Large intestine (tissue), 12 donors: Measurements from ENCODE around the gene RNF214. TPM values are rescaled to one million over a fixed set of nuclear protein-coding genes. Genes with fewer than 3 reads are reported as not detected.
"Not testable (repeated sequence)": the region's sequence is repeated elsewhere in the genome, so short reads cannot be mapped to it uniquely, and the experiment has no call there.

Experiments
- DNase-seq, 2 donors: peaks; one replicate each; pipeline versions ENCODE4 v3.0.0 to v3.0.0-alpha.2; 2013
- H3K27ac ChIP-seq: one replicate; pipeline ENCODE4 v1.5.1; 2013; ENCODE audit warnings: low read length
- H3K27me3 ChIP-seq: 2 replicates; pipeline ENCODE4 v1.6.1; 2013; ENCODE audit warnings: low read length; ENCODE audit not compliant: control insufficient read depth, insufficient read depth
- H3K36me3 ChIP-seq: 2 replicates; pipeline ENCODE4 v1.6.1; 2013; ENCODE audit warnings: low read length; ENCODE audit not compliant: control insufficient read depth, insufficient read depth
- H3K4me1 ChIP-seq: one replicate; pipeline ENCODE4 v1.6.1; 2013; ENCODE audit warnings: low read length; ENCODE audit not compliant: control insufficient read depth, insufficient read depth
- H3K4me3 ChIP-seq: one replicate; pipeline ENCODE4 v1.5.1; 2013; ENCODE audit warnings: low read length
- H3K9me3 ChIP-seq: one replicate; pipeline ENCODE4 v1.6.1; 2013; ENCODE audit warnings: mild to moderate bottlenecking, low read depth, low read length, moderate library complexity; ENCODE audit not compliant: control insufficient read depth
- WGBS: methylation state at CpG from one replicate; pipeline ENCODE4 v1.1.5; 2013; ENCODE audit warnings: low lambda C conversion rate; ENCODE audit not compliant: insufficient coverage; 5-methylcytosine and 5-hydroxymethylcytosine counted together
- long read RNA-seq, 11 donors: transcript quantifications; one replicate each; lab custom pipeline, GENCODE V29; 2026
- polyA plus RNA-seq: library from polyadenylated mRNA; unstranded; fragments of 120-200 nt; gene quantifications from one replicate; pipeline ENCODE4 v1.2.1, GENCODE V29; 2013

The RNF214 gene
- 20.2 TPM for polyA plus RNA-seq
- long read RNA-seq, donor 1, partial matches to known transcripts, result 0 of 7 reads
- long read RNA-seq, donor 1, other reads (novel, unspliced or antisense), result 6 of 7 reads
- long read RNA-seq, donor 2, partial matches to known transcripts, result 0 of 2 reads
- long read RNA-seq, donor 2, other reads (novel, unspliced or antisense), result 0 of 2 reads
- long read RNA-seq, donor 3, result 0 reads
- long read RNA-seq, donor 4, partial matches to known transcripts, result 0 of 1 reads
- long read RNA-seq, donor 4, other reads (novel, unspliced or antisense), result 0 of 1 reads
- long read RNA-seq, donor 5, partial matches to known transcripts, result 0 of 2 reads
- long read RNA-seq, donor 5, other reads (novel, unspliced or antisense), result 0 of 2 reads
- long read RNA-seq, donor 6, partial matches to known transcripts, result 0 of 2 reads
- long read RNA-seq, donor 6, other reads (novel, unspliced or antisense), result 0 of 2 reads
- long read RNA-seq, donor 7, partial matches to known transcripts, result 0 of 1 reads
- long read RNA-seq, donor 7, other reads (novel, unspliced or antisense), result 0 of 1 reads
- long read RNA-seq, donor 8, partial matches to known transcripts, result 0 of 3 reads
- long read RNA-seq, donor 8, other reads (novel, unspliced or antisense), result 0 of 3 reads
- long read RNA-seq, donor 9, partial matches to known transcripts, result 0 of 3 reads
- long read RNA-seq, donor 9, other reads (novel, unspliced or antisense), result 0 of 3 reads
- long read RNA-seq, donor 10, partial matches to known transcripts, result 0 of 5 reads
- long read RNA-seq, donor 10, other reads (novel, unspliced or antisense), result 0 of 5 reads
- long read RNA-seq, donor 11, partial matches to known transcripts, result 0 of 3 reads
- long read RNA-seq, donor 11, other reads (novel, unspliced or antisense), result 0 of 3 reads

DNA sequence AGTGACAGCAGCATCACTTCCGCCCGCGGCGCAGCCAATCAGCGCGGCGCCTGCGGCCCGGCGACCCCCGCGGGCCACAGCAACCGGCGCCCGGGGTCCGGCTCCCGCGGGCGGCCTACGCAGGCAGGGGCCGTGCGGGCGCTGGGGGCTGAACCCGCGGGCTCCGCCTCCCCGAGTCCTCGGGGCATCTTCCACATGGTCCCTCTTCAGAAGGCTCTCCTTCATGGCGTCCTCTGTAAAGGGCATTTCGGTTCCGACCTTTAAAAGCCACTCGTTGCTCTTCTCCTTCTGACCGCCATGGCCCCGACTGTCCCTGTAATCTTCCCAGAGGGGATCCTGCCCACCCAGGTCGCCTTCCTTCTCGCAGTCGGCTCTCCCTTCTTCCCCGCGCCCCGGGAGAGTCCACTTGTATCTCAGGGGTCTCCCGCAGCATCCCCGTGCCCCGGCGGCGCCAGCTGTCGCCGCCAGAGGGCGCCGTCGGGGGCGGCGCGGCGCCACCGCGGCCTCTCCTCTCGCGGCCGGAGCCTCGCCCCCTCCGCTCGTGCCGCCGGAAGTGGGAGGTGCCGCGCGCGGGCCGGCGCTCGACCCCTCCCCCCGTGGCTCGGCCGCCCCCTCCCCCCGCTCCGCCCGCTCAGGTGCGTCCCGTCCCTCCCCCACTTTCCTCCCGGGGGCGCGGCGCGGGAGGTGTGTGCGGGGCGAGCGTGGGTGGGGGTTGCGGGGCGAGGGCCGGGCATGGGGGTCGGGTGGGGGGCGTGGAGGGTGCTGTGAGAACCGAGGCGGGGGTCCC is at the start of gene RNF214:
TSS of gene RNF214 (plus strand) at position 580 of the 787 bp plus-strand sequence. CDS start 1,602 bp downstream, outside the sequence.
- peaks cover 8% of the 10 kb centered on the region for H3K4me1 ChIP-seq
- no peaks in the 10 kb centered on the region for H3K27me3 ChIP-seq
- DNase-seq, result peak; percentile 75 to 88
- H3K4me3 ChIP-seq, result peak within 1 kb of the TSS; percentile 95
- H3K36me3 ChIP-seq, result peaks cover 26% of the 10 kb centered on the region
- H3K9me3 ChIP-seq, result no peaks in the 10 kb centered on the region
- WGBS, result no CpG with 5 or more reads among the region's 94 CpGs
- H3K27ac ChIP-seq, result peak within 1 kb of the TSS; percentile 90

DNA sequence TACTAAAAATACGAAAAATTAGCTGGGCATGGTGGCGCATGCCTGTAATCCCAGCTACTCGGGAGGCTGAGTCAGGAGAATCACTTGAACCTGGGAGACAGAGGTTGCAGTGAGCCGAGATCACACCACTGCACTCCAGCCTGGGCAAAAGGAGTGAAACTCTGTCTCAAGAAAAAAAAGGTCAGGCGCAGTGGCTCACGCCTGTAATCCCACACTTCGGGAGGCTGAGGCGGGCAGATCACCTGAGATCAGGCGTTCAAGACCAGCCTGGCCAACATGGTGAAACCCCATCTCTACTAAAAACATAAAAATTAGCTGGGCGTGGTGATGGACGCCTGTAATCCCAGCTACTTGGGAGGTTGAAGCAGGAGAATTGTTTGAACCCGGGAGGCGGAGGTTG is 49.3 kb upstream of the RNF214 start:
- no CpG with 5 or more reads among the region's 13 CpGs for WGBS
- not testable (repeated sequence) for H3K4me3 ChIP-seq, H3K27me3 ChIP-seq, DNase-seq, H3K9me3 ChIP-seq, H3K27ac ChIP-seq
- Histone ChIP-seq H3K4me1 (peaks cover 30% of the 10 kb centered on the region), H3K36me3 (peaks cover 50% of the 10 kb centered on the region)

DNA sequence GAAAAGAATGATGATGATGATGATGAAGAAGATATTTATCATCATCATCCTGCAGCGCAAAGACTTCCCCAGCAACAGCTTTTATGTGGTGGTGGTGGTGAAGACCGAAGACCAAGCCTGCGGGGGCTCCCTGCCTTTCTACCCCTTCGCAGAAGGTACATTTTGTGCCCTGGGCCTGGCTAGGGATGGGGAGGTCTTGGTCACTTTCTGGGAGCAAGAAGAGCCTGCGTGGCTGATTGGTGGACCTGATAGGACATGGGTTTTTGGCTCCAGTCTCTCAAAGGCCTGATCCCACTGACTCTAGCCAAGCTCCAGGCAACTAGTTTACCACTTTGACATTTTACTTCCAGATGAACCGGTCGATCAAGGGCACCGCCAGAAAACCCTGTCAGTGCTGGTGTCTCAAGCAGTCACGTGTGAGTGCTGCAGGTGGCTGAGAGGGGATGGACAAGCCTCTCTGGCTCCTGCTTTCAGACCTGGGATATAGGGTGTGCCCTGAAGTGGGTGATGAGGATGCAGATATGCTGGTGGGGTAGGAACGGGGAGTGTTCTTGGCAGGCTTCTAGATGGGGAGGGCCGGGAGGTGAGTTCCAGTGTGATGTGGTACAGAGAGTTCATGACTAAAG is 48.6 kb upstream of the RNF214 start:
- DNase-seq, result peak in 1 of 2 donors; percentile 43
- H3K4me1 ChIP-seq, result peaks cover 28% of the 10 kb centered on the region

DNA sequence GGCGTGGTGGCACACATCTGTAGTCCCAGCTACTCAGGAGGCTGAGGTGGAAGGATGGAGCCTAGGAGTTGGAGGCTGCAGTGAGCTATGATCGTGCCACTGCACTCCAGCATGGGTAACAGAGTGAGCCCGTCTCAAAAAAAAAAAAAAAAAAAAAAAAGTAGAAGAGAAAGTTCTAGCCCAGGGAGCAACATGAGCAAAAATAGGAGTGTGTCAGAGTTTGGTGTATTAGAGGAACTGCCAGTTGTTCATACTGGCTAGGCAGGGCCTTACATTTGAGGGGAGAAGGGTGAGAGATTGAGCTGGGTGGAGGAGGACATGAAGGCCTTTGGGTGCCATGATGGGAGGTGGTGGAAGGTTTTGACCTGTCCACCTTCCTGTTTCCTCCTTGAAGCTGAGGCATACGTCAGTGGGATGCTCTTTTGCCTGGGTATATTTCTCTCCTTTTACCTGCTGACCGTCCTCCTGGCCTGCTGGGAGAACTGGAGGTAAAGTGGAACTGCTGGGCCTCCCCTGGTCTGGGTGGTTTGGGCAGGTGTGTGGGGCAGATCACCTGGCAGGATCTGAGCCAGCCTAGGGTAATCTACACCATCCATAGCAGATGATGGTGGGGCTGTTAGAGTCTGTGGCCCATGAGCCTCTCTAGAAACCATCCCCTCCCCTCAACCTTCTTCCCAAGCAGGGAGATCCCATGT is 46.6 kb upstream of the RNF214 start:
- Histone ChIP-seq H3K27ac (peak overlapping the region; percentile 37), H3K4me1 (peaks cover 17% of the 10 kb centered on the region), H3K36me3 (peaks cover 76% of the 10 kb centered on the region), H3K27me3 (no peaks in the 10 kb centered on the region), H3K4me3 (no peak overlapping the region), H3K9me3 (no peaks in the 10 kb centered on the region)
- WGBS, result 40% methylated on average over 1 of the region's 5 CpGs
- no peak for DNase-seq

More for the DNA sequence above, 48.6 kb upstream of the RNF214 start:
- 100% methylated on average over 1 of the region's 11 CpGs for WGBS
- Histone ChIP-seq H3K4me3 (no peak overlapping the region), H3K9me3 (no peaks in the 10 kb centered on the region), H3K36me3 (peaks cover 57% of the 10 kb centered on the region), H3K27me3 (no peaks in the 10 kb centered on the region), H3K27ac (no peak overlapping the region)

DNA sequence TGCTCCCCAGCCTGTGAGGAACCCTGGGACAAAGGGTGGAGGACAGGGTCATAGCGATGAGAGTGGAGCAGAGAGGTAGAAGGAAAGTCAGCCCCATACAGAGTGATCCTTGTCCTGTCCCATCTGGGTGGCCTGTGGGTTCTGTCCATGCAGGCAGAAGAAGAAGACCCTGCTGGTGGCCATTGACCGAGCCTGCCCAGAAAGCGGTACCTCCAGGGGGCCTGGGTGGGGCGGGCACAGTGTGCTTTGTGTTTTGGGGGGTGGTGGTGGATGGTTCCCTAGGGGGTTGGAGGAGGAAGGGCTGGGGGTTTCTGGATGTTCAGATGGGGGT is 46.1 kb upstream of the RNF214 start:
- WGBS, result no CpG with 5 or more reads among the region's 4 CpGs
- Histone ChIP-seq H3K27ac (no peak overlapping the region), H3K27me3 (no peaks in the 10 kb centered on the region), H3K9me3 (no peaks in the 10 kb centered on the region), H3K4me3 (no peak overlapping the region), H3K4me1 (peaks cover 13% of the 10 kb centered on the region), H3K36me3 (peaks cover 76% of the 10 kb centered on the region)
- no peak for DNase-seq

DNA sequence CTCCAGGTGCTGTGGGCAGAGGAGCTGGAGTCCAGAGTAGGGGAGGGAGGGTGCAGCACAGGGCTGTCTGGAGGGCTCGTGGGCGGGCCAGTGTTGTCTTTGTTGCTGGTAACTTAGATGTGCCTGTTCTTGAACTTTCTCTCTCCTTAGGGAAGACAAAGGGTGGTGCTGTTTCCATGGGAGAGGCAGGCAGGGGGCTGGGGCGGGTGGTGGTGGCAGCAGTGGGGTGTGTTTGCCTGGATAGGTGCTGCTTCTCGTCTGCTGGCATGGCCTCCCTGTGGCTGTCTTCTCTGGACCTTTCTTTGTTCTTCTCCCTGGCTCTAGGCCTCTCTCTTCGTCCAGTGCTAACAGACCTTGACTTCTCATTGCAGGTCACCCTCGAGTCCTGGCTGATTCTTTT is 45.5 kb upstream of the RNF214 start:
- Histone ChIP-seq H3K4me3 (no peak overlapping the region), H3K27ac (no peak overlapping the region), H3K27me3 (no peaks in the 10 kb centered on the region), H3K9me3 (no peaks in the 10 kb centered on the region), H3K4me1 (peaks cover 13% of the 10 kb centered on the region), H3K36me3 (peaks cover 76% of the 10 kb centered on the region)
- no peak for DNase-seq
- WGBS, result no CpG with 5 or more reads among the region's 6 CpGs

DNA sequence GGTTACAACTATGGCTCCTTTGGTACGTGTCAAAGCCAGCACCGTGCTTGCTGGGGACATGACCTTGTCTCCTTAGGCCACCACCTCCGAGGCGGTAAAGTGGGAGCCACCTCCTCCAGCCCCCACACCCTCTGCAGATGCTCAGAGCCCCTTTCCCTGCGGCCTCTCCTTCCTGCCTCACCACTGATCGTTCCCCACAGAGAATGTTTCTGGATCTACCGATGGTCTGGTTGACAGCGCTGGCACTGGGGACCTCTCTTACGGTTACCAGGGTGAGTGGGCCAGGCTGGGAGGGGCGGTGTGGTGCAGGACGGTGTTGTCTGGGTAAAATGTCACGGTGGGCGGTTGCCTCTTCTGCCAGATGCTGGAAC is 45.1 kb upstream of the RNF214 start:
- no peaks in the 10 kb centered on the region for H3K9me3 ChIP-seq
- H3K36me3 ChIP-seq, result peaks cover 76% of the 10 kb centered on the region
- no peak overlapping the region for H3K4me3 ChIP-seq
- DNase-seq, result no peak
- WGBS, result no CpG with 5 or more reads among the region's 13 CpGs
- H3K27ac ChIP-seq, result no peak overlapping the region
- no peaks in the 10 kb centered on the region for H3K27me3 ChIP-seq
- H3K4me1 ChIP-seq, result peaks cover 13% of the 10 kb centered on the region

DNA sequence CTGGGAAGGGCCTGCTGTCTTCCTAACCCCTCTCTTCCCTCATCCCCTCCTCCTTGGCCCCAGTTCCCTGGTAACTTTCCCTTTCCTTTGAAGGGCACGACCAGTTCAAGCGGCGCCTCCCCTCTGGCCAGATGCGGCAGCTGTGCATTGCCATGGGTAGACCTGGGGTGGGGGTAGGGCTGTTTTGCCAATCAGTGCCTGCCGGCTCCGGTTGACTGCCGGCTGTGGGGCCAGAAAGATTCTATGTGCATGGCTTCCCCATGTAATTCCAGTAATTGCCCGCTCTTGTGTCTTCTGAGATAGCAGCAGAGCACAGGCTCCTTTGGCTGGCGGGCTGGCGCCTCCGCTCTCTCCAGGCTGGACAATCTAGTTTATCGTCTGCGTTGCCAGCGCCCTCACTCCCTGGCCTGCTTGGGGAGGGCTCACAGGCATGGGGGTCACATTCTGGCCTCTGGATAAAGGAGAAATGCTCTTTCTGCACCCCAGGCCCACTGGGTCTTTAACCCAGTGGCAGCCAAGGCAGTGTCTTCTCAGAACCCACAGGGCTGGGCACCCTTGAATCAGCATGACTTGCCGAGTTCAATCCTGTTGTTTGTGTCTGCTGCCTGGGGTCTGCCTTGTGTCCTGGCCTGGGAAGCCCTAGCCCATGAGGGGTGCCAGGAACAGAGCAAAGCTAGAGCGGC is 44.5 kb upstream of the RNF214 start:
- no peaks in the 10 kb centered on the region for H3K27me3 ChIP-seq
- peaks cover 13% of the 10 kb centered on the region for H3K4me1 ChIP-seq
- no peak overlapping the region for H3K4me3 ChIP-seq
- H3K9me3 ChIP-seq, result no peaks in the 10 kb centered on the region
- peaks cover 77% of the 10 kb centered on the region for H3K36me3 ChIP-seq
- no peak for DNase-seq
- no CpG with 5 or more reads among the region's 16 CpGs for WGBS
- H3K27ac ChIP-seq, result no peak overlapping the region

DNA sequence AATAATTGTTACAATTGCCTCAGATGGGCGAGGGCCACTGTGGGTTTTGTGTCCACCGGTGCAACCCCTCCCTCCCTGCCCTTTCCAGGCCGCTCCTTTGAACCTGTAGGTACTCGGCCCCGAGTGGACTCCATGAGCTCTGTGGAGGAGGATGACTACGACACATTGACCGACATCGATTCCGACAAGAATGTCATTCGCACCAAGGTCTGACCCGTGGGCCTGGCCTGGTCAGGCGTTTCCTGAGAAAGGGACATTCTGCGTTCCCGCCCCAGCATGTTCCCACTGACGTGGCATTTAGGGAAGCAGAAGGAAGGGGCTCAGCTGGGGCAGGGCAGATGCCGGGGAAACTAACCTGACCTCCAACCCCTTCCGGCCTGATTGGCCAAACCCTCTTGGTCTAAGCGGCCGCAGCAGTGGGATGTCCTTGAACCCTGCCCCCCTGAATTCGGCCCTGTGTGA is 43.8 kb upstream of the RNF214 start:
- no CpG with 5 or more reads among the region's 20 CpGs for WGBS
- Histone ChIP-seq H3K27me3 (no peaks in the 10 kb centered on the region), H3K27ac (no peak overlapping the region), H3K9me3 (no peaks in the 10 kb centered on the region), H3K4me3 (no peak overlapping the region), H3K4me1 (peaks cover 13% of the 10 kb centered on the region), H3K36me3 (peaks cover 83% of the 10 kb centered on the region)
- DNase-seq, result no peak
